NB4 (cell line): ENCODE measurements around the gene WDR37.

Experiments
- TF ChIP-seq, protein P1 (sequence below): IDR thresholded peaks from one replicate; pipeline ENCODE4 v1.5.1; 2012; ENCODE audit warnings: low read depth, low read length
- TF ChIP-seq, protein P2 (sequence below): IDR thresholded peaks from 2 replicates; pipeline ENCODE4 v1.6.1; 2011; ENCODE audit warnings: low read depth, low read length

DNA sequence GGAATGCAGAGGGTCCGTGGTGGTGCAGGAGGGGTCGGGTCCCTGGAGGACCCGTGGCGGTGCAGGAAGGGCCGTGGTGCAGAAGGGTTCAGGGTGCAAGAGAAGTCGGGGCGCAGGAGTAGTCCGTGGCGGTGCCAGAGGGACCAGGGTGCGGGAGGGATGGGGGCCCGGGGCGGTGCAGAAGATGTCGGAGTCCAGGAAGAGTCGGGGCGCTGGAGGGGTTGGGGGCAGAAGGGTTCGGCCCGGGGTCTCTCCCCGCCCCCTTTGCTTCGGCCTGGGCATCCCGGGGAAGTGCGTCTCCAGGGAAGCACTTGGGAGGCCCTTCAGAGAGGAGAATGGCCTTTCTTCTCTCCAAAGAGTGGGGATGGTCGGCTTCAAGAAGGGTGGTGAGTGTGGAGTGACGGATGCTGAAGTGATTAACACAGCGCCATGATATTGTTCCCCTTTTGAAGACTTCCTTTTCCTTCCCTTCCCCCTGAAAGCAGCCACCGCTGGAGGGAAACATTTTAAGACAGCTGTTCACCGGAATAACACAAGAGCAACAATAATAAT, 997 bp downstream of the WDR37 start:
- TF ChIP-seq, protein P1, sequence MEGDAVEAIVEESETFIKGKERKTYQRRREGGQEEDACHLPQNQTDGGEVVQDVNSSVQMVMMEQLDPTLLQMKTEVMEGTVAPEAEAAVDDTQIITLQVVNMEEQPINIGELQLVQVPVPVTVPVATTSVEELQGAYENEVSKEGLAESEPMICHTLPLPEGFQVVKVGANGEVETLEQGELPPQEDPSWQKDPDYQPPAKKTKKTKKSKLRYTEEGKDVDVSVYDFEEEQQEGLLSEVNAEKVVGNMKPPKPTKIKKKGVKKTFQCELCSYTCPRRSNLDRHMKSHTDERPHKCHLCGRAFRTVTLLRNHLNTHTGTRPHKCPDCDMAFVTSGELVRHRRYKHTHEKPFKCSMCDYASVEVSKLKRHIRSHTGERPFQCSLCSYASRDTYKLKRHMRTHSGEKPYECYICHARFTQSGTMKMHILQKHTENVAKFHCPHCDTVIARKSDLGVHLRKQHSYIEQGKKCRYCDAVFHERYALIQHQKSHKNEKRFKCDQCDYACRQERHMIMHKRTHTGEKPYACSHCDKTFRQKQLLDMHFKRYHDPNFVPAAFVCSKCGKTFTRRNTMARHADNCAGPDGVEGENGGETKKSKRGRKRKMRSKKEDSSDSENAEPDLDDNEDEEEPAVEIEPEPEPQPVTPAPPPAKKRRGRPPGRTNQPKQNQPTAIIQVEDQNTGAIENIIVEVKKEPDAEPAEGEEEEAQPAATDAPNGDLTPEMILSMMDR: no peak
- TF ChIP-seq, protein P2, sequence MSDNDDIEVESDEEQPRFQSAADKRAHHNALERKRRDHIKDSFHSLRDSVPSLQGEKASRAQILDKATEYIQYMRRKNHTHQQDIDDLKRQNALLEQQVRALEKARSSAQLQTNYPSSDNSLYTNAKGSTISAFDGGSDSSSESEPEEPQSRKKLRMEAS: no peak
